Uterus (tissue), 2 donors: Measurements from ENCODE around the gene NUP50.

Experiments
- CTCF ChIP-seq, 4 experiments: fragments of 200-600 bp in 2 of 4; fragments of 450-650 bp in 2 of 4; sonication (generic) in 2 of 4; IDR thresholded peaks; one replicate each; pipeline ENCODE4 v1.5.1; 2016 to 2019; ENCODE audit warnings: antibody characterized with exemption in 4 of 4, mild to moderate bottlenecking in 2 of 4, moderate library complexity in 1 of 4
- POLR2A ChIP-seq, 2 donors: fragments of 450-650 bp; IDR thresholded peaks; one replicate each; pipeline ENCODE4 v1.6.1; 2016; ENCODE audit warnings: antibody characterized with exemption in 2 of 2, mild to moderate bottlenecking in 1 of 2, moderate library complexity in 1 of 2

- TF ChIP-seq CTCF (IDR thresholded peaks at IDR 0.05) (no peak), POLR2A (IDR thresholded peaks at IDR 0.05) (no peak)
Observed at GRCh38 chr22:45181766-45182165, 18.0 kb downstream of the NUP50 start.
